HG03097 (cell line): Measurements from ENCODE around the gene UBR3.
"Not testable (repeated sequence)": the region's sequence is repeated elsewhere in the genome, so short reads cannot be mapped to it uniquely, and the experiment has no call there.

Experiments used
- ATAC-seq: cut with Tn5 transposase; IDR thresholded peaks from one replicate; pipeline ENCODE4 v1.9.1; 2021; ENCODE audit not compliant: unreplicated experiment, low FRiP score

UBR3 gene

GRCh38 chr2:169925968-169926367 is 98.7 kb downstream of the UBR3 start:
- no peak for ATAC-seq

- no peak for ATAC-seq
Observed at GRCh38 chr2:169928463-169928864, 101.2 kb downstream of the UBR3 start.

- no peak for ATAC-seq
Observed at GRCh38 chr2:169933124-169933711, 106.0 kb downstream of the UBR3 start.

GRCh38 chr2:169936652-169937051 is 109.4 kb downstream of the UBR3 start:
- not testable (repeated sequence) for ATAC-seq

GRCh38 chr2:169945515-169945914 is 118.3 kb downstream of the UBR3 start:
- ATAC-seq = no peak

GRCh38 chr2:169946092-169946491 is 118.8 kb downstream of the UBR3 start:
- no peak for ATAC-seq

GRCh38 chr2:169946546-169946945 is 119.3 kb downstream of the UBR3 start:
- ATAC-seq = no peak

GRCh38 chr2:169955940-169956339 is 128.7 kb downstream of the UBR3 start:
- ATAC-seq = no peak

GRCh38 chr2:169957219-169957618 is 130.0 kb downstream of the UBR3 start:
- not testable (repeated sequence) for ATAC-seq

- no peak for ATAC-seq
Observed at GRCh38 chr2:169961911-169962310, 134.7 kb downstream of the UBR3 start.

GRCh38 chr2:169963786-169964185 is 136.5 kb downstream of the UBR3 start:
- ATAC-seq = no peak

- ATAC-seq = no peak
Observed at GRCh38 chr2:169964740-169965139, 137.5 kb downstream of the UBR3 start.

GRCh38 chr2:169965495-169965894 is 138.2 kb downstream of the UBR3 start:
- ATAC-seq = no peak

GRCh38 chr2:169966454-169966853 is 139.2 kb downstream of the UBR3 start:
- ATAC-seq = no peak

- ATAC-seq = no peak
Observed at GRCh38 chr2:169968743-169969142, 141.5 kb downstream of the UBR3 start.

GRCh38 chr2:169975221-169975620 is 148.0 kb downstream of the UBR3 start:
- no peak for ATAC-seq

GRCh38 chr2:169976335-169976851 is 149.1 kb downstream of the UBR3 start:
- no peak for ATAC-seq

- ATAC-seq = no peak
Observed at GRCh38 chr2:169977530-169977929, 150.3 kb downstream of the UBR3 start.

GRCh38 chr2:169978402-169979017 is 151.3 kb downstream of the UBR3 start:
- no peak for ATAC-seq

GRCh38 chr2:169979025-169979424 is 151.8 kb downstream of the UBR3 start:
- no peak for ATAC-seq

- ATAC-seq = no peak
Observed at GRCh38 chr2:169980001-169980400, 152.7 kb downstream of the UBR3 start.

- ATAC-seq = no peak
Observed at GRCh38 chr2:169980643-169981042, 153.4 kb downstream of the UBR3 start.
